Fibroblast of mammary gland (primary cell): Measurements from ENCODE around the gene RASD1.

Source experiments
- DNase-seq: peaks from one replicate; pipeline ENCODE4 v3.0.0-alpha.2; 2010; ENCODE audit warnings: low read depth
- H3K4me3 ChIP-seq: 2 replicates; pipeline ENCODE4 v1.5.1; 2011; ENCODE audit warnings: low read depth, mild to moderate bottlenecking, low read length, moderate library complexity; ENCODE audit not compliant: control insufficient read depth
- TF ChIP-seq, protein P1 (sequence below): conservative IDR thresholded peaks from 2 replicates; pipeline ENCODE4 v1.5.1; 2011; ENCODE audit warnings: low read depth, low read length, inconsistent platforms; ENCODE audit not compliant: control insufficient read depth, insufficient read depth

Gene RASD1

DNA sequence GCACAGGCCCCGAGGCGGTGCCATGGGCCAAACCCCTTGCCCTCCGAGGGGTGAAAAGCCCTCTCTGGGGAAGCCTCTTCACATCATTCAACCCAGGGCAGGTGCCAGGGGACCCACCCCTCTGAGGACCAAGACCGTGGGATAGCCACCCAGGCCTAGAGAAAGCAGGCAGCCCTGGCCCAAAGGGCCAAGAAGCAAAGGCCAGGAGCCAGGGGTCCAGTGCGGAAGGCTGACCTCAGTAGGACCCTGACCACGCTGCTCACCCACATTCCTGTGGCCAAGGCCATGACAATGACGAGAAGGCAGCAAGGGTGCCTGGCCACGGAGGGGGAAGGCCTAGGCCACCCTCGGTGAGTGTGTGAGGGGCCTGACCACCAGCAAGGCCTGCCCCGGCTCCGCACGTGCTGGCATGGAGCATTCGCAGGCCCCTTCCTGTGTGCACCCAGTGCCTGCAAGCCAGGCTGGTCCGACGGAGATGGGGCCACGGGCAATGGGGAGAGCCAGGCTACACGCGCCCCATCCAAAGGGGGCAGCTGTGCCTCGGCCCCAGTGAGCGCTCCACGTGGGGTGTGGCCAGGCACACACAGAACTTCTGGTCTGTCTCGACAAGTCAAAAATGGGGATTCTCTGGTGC lies 24.5 kb upstream of the RASD1 start:
- TF ChIP-seq, protein P1, sequence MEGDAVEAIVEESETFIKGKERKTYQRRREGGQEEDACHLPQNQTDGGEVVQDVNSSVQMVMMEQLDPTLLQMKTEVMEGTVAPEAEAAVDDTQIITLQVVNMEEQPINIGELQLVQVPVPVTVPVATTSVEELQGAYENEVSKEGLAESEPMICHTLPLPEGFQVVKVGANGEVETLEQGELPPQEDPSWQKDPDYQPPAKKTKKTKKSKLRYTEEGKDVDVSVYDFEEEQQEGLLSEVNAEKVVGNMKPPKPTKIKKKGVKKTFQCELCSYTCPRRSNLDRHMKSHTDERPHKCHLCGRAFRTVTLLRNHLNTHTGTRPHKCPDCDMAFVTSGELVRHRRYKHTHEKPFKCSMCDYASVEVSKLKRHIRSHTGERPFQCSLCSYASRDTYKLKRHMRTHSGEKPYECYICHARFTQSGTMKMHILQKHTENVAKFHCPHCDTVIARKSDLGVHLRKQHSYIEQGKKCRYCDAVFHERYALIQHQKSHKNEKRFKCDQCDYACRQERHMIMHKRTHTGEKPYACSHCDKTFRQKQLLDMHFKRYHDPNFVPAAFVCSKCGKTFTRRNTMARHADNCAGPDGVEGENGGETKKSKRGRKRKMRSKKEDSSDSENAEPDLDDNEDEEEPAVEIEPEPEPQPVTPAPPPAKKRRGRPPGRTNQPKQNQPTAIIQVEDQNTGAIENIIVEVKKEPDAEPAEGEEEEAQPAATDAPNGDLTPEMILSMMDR: no peak
- no peak for DNase-seq
- no peak overlapping the region for H3K4me3 ChIP-seq

DNA sequence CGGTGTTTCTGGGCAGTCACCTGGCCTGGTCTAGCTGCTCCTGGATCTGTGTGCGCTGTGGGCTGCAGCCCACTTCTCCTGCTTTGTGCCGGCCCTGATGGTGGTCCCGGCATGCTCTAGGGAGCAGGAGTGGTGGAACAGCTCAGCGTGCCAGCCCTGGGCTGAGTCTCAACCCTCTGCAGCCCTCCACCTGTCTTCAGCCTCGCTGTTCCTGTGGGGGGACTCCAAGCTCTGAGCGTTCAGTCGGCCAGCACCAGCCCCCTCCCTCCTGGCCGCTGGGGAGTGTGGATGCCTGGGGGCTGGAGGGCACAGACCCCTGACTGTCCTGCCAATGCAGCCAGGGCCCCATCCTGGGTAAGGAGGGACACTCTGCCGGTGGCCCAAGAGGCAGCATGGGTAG lies 23.7 kb upstream of the RASD1 start:
- DNase-seq: no peak
- no peak overlapping the region for H3K4me3 ChIP-seq
- TF ChIP-seq, protein P1: no peak

DNA sequence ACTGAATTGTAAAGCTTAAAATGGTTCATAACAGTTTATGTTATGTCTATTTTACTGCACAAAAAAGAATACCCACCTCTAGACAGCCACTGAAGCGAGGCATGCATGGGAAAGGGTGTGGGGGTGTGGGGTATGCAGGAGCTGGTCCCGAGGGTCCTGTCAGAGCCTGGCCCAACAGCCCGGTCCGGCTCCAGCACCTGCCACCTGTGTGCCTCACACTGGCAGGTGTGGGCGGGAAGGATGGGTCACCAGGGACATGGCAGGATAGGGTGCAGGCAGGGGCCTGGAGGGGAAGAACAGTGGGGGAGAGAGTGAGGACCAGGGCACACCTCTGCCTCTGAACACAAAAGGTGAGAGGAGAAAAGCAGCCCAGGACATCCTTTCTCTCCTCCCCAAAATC lies 22.8 kb upstream of the RASD1 start:
- H3K4me3 ChIP-seq: no peak overlapping the region
- TF ChIP-seq, protein P1: no peak
- no peak for DNase-seq

DNA sequence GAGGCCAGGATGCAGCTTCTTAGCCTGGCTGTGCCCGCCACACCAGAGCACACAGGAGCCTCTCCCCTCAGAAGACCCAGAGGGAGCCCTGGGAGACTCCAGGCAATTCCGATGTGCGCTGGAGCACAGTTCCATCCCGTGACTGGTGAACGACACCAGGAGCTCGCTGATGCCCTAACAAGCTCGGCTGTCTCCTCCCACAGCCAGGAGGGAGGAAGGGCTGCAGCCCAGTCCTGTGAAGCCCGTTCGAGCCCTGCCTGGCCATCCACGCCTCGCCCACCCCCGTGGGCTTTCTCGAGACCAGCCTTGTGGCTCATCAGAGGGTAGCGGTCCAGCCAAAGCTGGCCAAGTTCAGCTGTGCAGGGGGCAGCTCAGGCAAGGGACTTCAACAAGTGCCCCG lies 21.8 kb upstream of the RASD1 start:
- no peak for DNase-seq
- TF ChIP-seq, protein P1: no peak
- no peak overlapping the region for H3K4me3 ChIP-seq

DNA sequence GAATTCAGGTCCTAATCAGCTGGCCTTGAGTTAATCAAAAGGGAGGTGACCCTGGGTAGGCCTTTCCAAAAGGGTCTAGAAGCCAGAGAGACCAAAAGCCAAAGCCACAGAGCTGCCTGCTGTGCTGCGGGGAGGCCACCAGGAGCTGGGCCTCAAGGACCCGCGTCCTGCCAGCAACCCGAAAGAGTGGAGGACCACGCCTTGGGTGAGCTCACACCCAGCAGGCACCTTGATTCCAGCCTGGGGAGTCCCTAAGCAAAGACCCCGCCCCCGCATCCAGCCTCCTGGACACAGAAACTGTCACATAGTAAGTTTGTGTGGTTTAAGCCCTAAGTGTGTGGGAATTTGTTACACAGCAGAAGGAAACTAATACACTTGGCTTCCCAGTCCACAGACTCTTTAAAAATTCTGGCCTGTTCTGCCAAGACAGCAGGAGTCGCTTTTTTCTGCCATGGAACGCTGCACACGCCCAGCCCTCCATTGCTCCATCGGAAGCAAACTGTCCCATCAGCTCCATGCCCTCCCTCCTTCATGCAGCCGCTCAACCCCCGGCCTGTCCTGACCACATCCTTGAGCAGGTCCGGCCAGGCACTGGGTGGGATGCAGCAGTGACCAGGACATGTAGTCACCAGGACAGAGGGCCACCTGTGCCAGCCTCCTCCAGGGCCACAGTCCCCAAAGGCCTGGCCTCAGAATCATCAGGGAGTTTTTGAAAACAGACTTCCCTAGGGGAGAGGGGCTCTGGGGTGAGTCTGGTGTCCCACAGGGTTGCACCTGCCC lies 20.9 kb upstream of the RASD1 start:
- no peak for DNase-seq
- H3K4me3 ChIP-seq: no peak overlapping the region
- TF ChIP-seq, protein P1: no peak

DNA sequence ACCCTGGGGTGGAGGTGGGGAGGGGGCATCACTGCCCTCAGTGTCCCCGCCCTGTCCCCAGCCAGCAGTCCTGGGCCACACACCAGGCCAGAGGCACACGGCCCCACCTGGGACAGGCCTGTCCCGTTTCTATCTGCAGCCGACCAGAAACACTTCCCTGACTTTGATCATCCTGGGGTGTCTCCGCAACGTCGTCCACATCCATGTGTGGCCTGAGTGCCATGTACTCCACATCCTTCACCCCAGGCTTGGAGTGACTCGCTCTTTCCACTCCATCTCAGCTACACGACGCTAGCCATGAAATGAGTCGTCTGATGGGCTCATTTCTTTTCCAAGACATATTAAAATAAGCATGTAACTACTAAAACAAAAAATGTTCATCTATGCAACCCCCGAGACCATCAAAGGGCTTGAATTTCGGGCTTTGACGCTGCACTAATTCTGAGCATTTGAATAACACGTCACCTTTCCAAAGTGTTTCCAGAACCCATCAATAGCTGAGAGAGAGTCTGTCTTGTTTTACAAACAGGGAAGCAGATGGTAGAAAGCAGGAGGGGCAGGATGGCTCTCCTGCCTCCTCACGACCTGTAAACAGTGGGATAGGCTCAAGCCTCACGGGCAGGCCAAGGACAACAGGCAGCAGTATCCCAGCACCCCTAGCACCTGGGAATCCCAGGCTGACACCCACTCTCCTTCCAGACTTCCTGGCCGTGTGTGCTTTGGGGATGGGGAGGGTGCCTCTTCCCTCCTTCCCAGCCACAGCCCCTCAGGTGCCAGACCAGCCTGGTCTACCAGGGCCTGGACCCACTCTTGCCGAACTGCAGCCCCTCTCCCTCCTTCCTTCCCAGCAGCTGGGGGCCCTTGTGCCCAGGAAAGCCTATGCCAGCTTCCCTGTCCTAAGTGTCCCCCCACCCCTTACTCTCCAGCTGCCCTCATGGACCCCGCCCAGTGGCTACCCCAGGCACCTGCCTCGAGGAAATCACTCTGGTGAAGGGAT lies 20.0 kb upstream of the RASD1 start:
- H3K4me3 ChIP-seq: no peak overlapping the region
- TF ChIP-seq, protein P1: no peak
- DNase-seq: peak; percentile 80
